Fibroblast of villous mesenchyme (primary cell): ENCODE measurements around the gene KISS1. TPM values are rescaled to one million over a fixed set of nuclear protein-coding genes. Genes with fewer than 3 reads are reported as not detected.

Source experiments
- DNase-seq: peaks from one replicate; pipeline ENCODE4 v3.0.0-alpha.2; 2010; ENCODE audit warnings: low read depth
- H3K4me3 ChIP-seq: 2 replicates; pipeline ENCODE4 v1.5.1; 2011; ENCODE audit warnings: low read depth, mild to moderate bottlenecking, low read length
- CTCF ChIP-seq: IDR thresholded peaks from 2 replicates; pipeline ENCODE4 v1.5.1; 2012; ENCODE audit warnings: low read depth, mild to moderate bottlenecking, low read length; ENCODE audit not compliant: insufficient read depth
- total RNA-seq: library from RNA; depleted of rRNA; stranded (reverse); fragments of >200 nt; gene quantifications from 2 replicates; pipeline ENCODE4 v1.2.3, GENCODE V29; 2012

The KISS1 gene
- total RNA-seq, 1 donor: 5.6 TPM

DNA sequence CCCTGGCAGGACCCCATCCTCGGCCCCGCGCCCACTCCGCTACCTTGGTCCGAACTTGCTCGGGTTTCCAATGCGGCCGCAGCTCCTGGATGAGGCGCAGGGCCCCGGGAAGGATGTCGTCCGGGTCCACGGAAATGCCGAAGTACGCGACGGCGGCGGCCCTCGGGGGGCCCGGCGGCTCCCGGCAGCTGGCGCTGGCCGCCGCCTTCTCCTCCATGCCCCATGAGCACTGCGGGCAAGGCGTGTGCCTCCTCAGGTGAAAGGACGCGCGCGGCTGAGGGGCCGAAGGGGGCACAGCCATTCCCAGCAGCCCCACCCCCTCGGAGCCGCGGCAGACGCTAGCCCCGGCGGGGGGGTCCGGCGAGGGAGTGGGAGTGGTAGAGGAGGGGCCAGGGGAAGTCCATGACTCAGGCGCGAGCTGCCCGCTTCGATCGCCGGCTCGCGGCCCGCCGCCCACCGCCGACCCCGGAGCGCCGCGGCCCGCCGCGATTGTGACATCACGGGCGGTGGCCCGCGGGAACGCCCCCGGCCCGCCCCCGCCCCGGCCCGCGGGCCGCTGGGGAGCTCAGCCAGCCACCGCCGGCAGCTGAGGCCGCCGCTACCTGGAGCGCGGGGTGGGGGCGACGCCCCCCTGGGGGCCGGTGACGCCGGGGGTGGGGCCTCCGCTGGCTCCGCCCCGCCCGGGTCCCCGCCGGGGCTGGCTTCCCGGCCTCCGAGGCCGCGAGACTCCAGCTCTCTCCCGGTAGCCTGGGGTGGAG is 44.6 kb downstream of the KISS1 start, which contains the start of gene ETNK2:
Gene ETNK2, minus strand, starts transcription at position 493 of the 758 bp plus-strand sequence. Its CDS starts 192 bp downstream, at position 301.
- DNase-seq: peak; percentile 45
- no peak for TF ChIP-seq CTCF
- H3K4me3 ChIP-seq: peak within 1 kb of the TSS; percentile 67

GRCh38 chr1:204150702-204151551 is 45.4 kb downstream of the KISS1 start:
- TF ChIP-seq CTCF: no peak
- peak overlapping the region; percentile 67 for H3K4me3 ChIP-seq
- no peak for DNase-seq

- no peak for TF ChIP-seq CTCF
- no peak for DNase-seq
- no peak overlapping the region for H3K4me3 ChIP-seq
Measured at GRCh38 chr1:204149635-204150565, 46.4 kb downstream of the KISS1 start.

DNA sequence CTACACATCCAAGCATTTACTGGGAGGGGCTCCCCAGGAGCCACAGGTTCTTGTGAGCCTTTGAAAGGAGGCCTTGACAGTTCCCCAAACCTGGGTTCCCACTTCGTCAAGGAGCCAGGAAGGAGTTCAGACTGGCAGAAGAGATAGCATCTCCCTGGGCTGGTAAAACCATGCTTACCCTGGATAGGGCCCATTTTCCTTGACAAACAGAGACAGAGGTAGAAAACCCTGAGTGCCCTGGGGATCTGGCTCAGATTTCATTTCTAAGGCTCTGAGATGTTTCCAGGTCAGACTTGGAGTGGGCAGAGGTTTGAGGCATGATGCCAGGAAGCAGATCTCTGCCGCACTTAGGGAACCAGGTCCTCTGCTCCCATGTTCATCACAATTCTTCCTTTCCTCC is 47.2 kb downstream of the KISS1 start:
- no peak for DNase-seq

DNA sequence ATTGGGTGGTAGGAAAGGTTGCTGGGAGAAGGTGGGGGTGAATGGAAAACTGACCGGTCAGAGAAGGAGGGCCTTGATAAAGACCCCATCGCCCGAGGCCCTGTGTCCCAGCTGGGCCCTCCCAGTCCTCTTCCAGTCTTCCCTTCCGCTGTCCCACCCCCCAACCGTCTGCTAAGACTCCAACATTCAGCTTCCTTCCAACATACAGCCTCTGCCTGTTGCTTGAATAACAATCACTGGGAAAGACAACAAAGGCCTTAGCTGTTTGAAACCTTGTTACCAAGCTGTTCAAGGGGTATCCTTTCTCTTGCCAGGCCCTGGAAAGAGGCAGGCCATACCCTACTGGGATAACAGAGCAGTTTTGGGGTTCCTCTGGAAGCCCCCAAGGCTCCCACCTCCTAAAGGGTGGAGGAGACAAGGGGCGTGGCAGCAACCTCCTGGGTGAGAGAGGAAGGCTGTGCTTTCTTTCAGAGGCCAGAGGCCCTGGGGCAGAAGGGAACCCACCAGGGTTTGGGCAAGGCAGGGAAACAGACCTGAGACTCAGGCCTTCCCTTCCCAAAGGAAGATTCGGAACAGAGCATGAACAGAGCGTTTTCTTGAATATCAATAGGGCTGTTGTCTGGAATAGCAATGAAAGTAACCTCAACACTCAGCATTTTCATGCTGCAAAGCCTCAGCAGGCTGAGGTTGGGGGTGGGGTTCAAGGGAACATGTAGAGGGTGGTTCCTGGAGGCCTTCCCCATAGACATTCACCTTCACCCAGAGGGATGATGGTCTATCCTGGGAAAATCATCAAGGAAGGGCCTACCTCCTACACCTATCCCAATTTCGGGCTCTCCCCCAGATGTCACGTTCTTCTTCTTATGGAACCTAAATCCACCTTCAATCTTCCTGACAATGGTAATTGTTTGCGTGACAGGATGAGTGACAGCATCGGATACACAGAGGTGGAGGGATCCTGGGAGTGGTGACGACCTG is 48.6 kb downstream of the KISS1 start:
- DNase-seq: no peak
- no peak for TF ChIP-seq CTCF
- H3K4me3 ChIP-seq: no peak overlapping the region

More for the DNA sequence above, 47.2 kb downstream of the KISS1 start:
- no peak for TF ChIP-seq CTCF
- H3K4me3 ChIP-seq: no peak overlapping the region

DNA sequence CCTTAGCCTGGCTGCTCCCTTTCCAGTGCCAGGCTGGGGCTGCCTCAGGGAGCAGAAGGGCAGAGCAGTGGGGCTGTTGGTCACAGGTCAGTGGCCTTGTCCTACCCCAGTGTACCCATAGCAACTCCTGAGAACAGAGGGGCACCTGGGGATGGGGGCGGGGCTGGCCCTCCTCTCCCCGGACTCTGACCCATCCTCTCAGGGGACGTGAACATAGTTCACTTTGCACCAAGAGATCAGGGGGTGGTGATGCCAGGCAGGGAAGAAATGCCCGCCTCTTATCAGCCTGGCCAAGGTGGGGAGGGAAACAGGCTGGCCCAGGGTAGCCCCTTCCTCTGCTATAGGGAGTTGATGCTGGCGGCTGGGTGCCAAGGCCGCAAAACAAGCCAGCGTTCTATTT is 49.3 kb downstream of the KISS1 start:
- TF ChIP-seq CTCF: no peak
- DNase-seq: no peak

More for the DNA sequence above, 49.3 kb downstream of the KISS1 start:
- no peak overlapping the region for H3K4me3 ChIP-seq
